OCI-LY7 (cell line): Measurements from ENCODE around the gene VCL.

Experiments
- EZH2phosphoT487 ChIP-seq: fragments of 200-600 bp; sonication (generic); IDR thresholded peaks from 2 replicates; pipeline ENCODE4 v1.6.1; 2018; ENCODE audit warnings: low read depth, borderline replicate concordance, mild to moderate bottlenecking, mixed run types, antibody characterized with exemption, low read length, moderate library complexity, mixed read lengths
- TF ChIP-seq, protein P1 (sequence below): fragments of 200-600 bp; sonication (generic); conservative IDR thresholded peaks from 2 replicates; pipeline ENCODE4 v1.5.1; 2014; ENCODE audit warnings: mild to moderate bottlenecking, antibody characterized with exemption, low read length, moderate library complexity, mixed read lengths

DNA sequence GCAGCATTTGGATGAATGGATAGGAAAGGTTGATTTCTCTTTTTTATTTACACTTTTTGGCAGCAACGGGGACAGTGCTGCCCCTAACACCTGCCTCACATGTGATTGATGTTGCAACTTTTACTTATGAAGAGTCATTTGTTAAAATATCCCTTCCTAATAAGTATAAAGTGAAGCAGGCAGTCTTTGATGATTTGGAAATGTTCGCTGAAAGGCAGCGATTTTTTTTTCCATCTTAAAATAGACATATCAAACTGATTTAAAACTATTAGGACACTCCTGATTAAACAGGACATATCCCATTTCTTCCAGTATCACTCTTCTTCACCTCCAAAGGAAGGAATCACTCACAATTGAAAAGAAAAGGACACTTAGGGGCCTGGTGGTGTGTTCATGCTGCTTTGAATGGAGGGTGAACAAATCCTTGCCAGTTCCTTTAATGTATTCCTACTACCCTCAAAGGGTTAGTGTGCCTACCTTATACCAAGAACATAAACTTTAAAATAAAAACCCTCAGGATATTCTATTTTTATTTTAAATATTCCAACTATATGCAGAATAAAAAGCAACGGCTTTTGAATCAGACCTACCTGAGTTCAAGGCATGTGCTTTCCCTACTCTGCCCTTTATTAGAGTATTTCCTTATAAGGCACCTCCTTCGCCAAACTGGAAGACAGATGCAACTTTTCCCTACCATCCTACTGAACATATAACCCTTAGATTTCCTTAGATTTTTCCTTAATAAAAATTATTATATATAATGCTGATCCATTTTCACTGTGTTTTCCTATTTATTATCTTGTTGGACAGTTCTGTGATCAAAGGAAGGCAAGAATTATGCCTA, 154.2 kb downstream of the VCL start:
- TF ChIP-seq, protein P1, sequence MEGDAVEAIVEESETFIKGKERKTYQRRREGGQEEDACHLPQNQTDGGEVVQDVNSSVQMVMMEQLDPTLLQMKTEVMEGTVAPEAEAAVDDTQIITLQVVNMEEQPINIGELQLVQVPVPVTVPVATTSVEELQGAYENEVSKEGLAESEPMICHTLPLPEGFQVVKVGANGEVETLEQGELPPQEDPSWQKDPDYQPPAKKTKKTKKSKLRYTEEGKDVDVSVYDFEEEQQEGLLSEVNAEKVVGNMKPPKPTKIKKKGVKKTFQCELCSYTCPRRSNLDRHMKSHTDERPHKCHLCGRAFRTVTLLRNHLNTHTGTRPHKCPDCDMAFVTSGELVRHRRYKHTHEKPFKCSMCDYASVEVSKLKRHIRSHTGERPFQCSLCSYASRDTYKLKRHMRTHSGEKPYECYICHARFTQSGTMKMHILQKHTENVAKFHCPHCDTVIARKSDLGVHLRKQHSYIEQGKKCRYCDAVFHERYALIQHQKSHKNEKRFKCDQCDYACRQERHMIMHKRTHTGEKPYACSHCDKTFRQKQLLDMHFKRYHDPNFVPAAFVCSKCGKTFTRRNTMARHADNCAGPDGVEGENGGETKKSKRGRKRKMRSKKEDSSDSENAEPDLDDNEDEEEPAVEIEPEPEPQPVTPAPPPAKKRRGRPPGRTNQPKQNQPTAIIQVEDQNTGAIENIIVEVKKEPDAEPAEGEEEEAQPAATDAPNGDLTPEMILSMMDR: no peak
- no peak for TF ChIP-seq EZH2phosphoT487
